ENCODE measurements around the gene EXOC3L1. TPM values are rescaled to one million over a fixed set of nuclear protein-coding genes. Genes with fewer than 3 reads are reported as not detected.

EXOC3L1 gene
- total RNA-seq, 1 experiment from 2014 or later: not detected

- Histone ChIP-seq H3K4me1 (ENCODE audit: low read length) (peaks cover 30% of the 10 kb centered on the region), H3K27ac (ENCODE audit: low read length) (peak overlapping the region; percentile 5; the same call in 1 of the 2 replicates), H3K9ac (ENCODE audit: low read length) (peak overlapping the region; percentile 79), H2AFZ (ENCODE audit: low read length) (peak overlapping the region; percentile 38; the same call in 1 of the 2 replicates), H3K79me2 (ENCODE audit: low read length) (peaks cover 29% of the 10 kb centered on the region), H3K4me2 (ENCODE audit: low read depth, low read length, poor library complexity, severe bottlenecking) (peak overlapping the region; percentile 91), H3K36me3 (ENCODE audit: insufficient read depth, low read length) (peaks cover 9% of the 10 kb centered on the region; the same call in 1 of the 2 replicates), H3K4me3 (ENCODE audit: low read length) (peak overlapping the region; percentile 97), H3K9me2 (replicated peaks; ENCODE audit: insufficient read depth, low read length) (no peaks in the 10 kb centered on the region), H4K20me1 (ENCODE audit: insufficient read depth, low read depth, low read length) (peaks cover 10% of the 10 kb centered on the region; the same call in 1 of the 2 replicates), H3K27me3 (ENCODE audit: low read length) (no peaks in the 10 kb centered on the region), H3K9me3 (ENCODE audit: low read length) (no peaks in the 10 kb centered on the region)
- DNase-seq: no peak
Measured at GRCh38 chr16:67226295-67226803, 36.4 kb upstream of the EXOC3L1 start.

- peaks cover 10% of the 10 kb centered on the region; the same call in 1 of the 2 replicates for H4K20me1 ChIP-seq (ENCODE audit: insufficient read depth, low read depth, low read length)
- H3K4me3 ChIP-seq (ENCODE audit: low read length): no peak overlapping the region
- no peak for DNase-seq
- H3K9me2 ChIP-seq (replicated peaks; ENCODE audit: insufficient read depth, low read length): no peaks in the 10 kb centered on the region
- no peak overlapping the region for H3K4me2 ChIP-seq (ENCODE audit: low read depth, low read length, poor library complexity, severe bottlenecking)
- no peaks in the 10 kb centered on the region for H3K9me3 ChIP-seq (ENCODE audit: low read length)
- H3K9ac ChIP-seq (ENCODE audit: low read length): no peak overlapping the region
- H3K36me3 ChIP-seq (ENCODE audit: insufficient read depth, low read length): peaks cover 4% of the 10 kb centered on the region; the same call in 1 of the 2 replicates
- H3K27ac ChIP-seq (ENCODE audit: low read length): no peak overlapping the region
- peaks cover 27% of the 10 kb centered on the region for H3K79me2 ChIP-seq (ENCODE audit: low read length)
- peaks cover 30% of the 10 kb centered on the region for H3K4me1 ChIP-seq (ENCODE audit: low read length)
- H2AFZ ChIP-seq (ENCODE audit: low read length): no peak overlapping the region
- no peaks in the 10 kb centered on the region for H3K27me3 ChIP-seq (ENCODE audit: low read length)
Measured at GRCh38 chr16:67223992-67224391, 34.1 kb upstream of the EXOC3L1 start.

GRCh38 chr16:67216612-67217490, 26.9 kb upstream of the EXOC3L1 start:
- no peak overlapping the region for H2AFZ ChIP-seq (ENCODE audit: low read length)
- H3K9me3 ChIP-seq (ENCODE audit: low read length): no peaks in the 10 kb centered on the region
- H3K9me2 ChIP-seq (replicated peaks; ENCODE audit: insufficient read depth, low read length): no peaks in the 10 kb centered on the region
- H4K20me1 ChIP-seq (ENCODE audit: insufficient read depth, low read depth, low read length): no peaks in the 10 kb centered on the region
- H3K36me3 ChIP-seq (ENCODE audit: insufficient read depth, low read length): no peaks in the 10 kb centered on the region
- no peaks in the 10 kb centered on the region for H3K27me3 ChIP-seq (ENCODE audit: low read length)
- H3K27ac ChIP-seq (ENCODE audit: low read length): no peak overlapping the region
- H3K4me3 ChIP-seq (ENCODE audit: low read length): no peak overlapping the region
- H3K4me1 ChIP-seq (ENCODE audit: low read length): no peaks in the 10 kb centered on the region
- no peaks in the 10 kb centered on the region for H3K79me2 ChIP-seq (ENCODE audit: low read length)
- no peak overlapping the region for H3K4me2 ChIP-seq (ENCODE audit: low read depth, low read length, poor library complexity, severe bottlenecking)
- H3K9ac ChIP-seq (ENCODE audit: low read length): no peak overlapping the region
- no peak for DNase-seq

GRCh38 chr16:67215706-67216105, 25.8 kb upstream of the EXOC3L1 start:
- H3K4me1 ChIP-seq (ENCODE audit: low read length): no peaks in the 10 kb centered on the region
- no peak overlapping the region for H3K4me2 ChIP-seq (ENCODE audit: low read depth, low read length, poor library complexity, severe bottlenecking)
- no peaks in the 10 kb centered on the region for H4K20me1 ChIP-seq (ENCODE audit: insufficient read depth, low read depth, low read length)
- H3K9ac ChIP-seq (ENCODE audit: low read length): no peak overlapping the region
- H3K36me3 ChIP-seq (ENCODE audit: insufficient read depth, low read length): no peaks in the 10 kb centered on the region
- no peaks in the 10 kb centered on the region for H3K9me2 ChIP-seq (replicated peaks; ENCODE audit: insufficient read depth, low read length)
- no peaks in the 10 kb centered on the region for H3K27me3 ChIP-seq (ENCODE audit: low read length)
- no peak for DNase-seq
- H3K4me3 ChIP-seq (ENCODE audit: low read length): no peak overlapping the region
- no peaks in the 10 kb centered on the region for H3K9me3 ChIP-seq (ENCODE audit: low read length)
- no peaks in the 10 kb centered on the region for H3K79me2 ChIP-seq (ENCODE audit: low read length)
- H2AFZ ChIP-seq (ENCODE audit: low read length): no peak overlapping the region
- H3K27ac ChIP-seq (ENCODE audit: low read length): no peak overlapping the region

- Histone ChIP-seq H4K20me1 (ENCODE audit: insufficient read depth, low read depth, low read length) (peaks cover 4% of the 10 kb centered on the region; the same call in 1 of the 2 replicates), H3K9me3 (ENCODE audit: low read length) (no peaks in the 10 kb centered on the region), H3K4me3 (ENCODE audit: low read length) (no peak overlapping the region), H3K27ac (ENCODE audit: low read length) (no peak overlapping the region), H3K79me2 (ENCODE audit: low read length) (no peaks in the 10 kb centered on the region), H3K36me3 (ENCODE audit: insufficient read depth, low read length) (no peaks in the 10 kb centered on the region), H3K9me2 (replicated peaks; ENCODE audit: insufficient read depth, low read length) (no peaks in the 10 kb centered on the region), H3K9ac (ENCODE audit: low read length) (no peak overlapping the region), H3K4me1 (ENCODE audit: low read length) (no peaks in the 10 kb centered on the region), H3K27me3 (ENCODE audit: low read length) (no peaks in the 10 kb centered on the region), H2AFZ (ENCODE audit: low read length) (no peak overlapping the region), H3K4me2 (ENCODE audit: low read depth, low read length, poor library complexity, severe bottlenecking) (no peak overlapping the region)
- no peak for DNase-seq
Measured at GRCh38 chr16:67213197-67214019, 23.5 kb upstream of the EXOC3L1 start.

DNA sequence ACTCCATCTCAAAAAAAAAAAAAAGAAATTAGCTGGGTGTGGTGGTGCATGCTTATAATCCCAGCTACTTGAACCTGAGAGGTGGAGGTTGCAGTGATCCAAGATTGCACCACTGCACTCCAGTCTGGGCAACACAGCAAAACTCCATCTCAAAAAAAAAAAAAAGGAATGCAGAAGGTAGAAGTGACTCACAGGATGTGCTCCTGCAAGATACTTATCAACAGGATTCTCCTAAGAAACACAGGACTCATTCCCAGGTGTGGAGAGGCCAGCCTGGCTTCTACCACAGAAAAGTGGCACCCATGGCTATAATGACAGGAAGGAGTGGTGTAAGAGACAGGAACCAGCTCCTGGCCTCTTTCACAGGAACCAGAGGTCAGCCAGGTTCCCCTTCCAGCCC, 22.8 kb upstream of the EXOC3L1 start:
- no peak overlapping the region for H3K4me3 ChIP-seq (ENCODE audit: low read length)
- H4K20me1 ChIP-seq (ENCODE audit: insufficient read depth, low read depth, low read length): peaks cover 4% of the 10 kb centered on the region; the same call in 1 of the 2 replicates
- H3K27ac ChIP-seq (ENCODE audit: low read length): no peak overlapping the region
- H3K27me3 ChIP-seq (ENCODE audit: low read length): no peaks in the 10 kb centered on the region
- no peak overlapping the region for H3K4me2 ChIP-seq (ENCODE audit: low read depth, low read length, poor library complexity, severe bottlenecking)
- no peaks in the 10 kb centered on the region for H3K79me2 ChIP-seq (ENCODE audit: low read length)
- no peaks in the 10 kb centered on the region for H3K9me3 ChIP-seq (ENCODE audit: low read length)
- no peak overlapping the region for H2AFZ ChIP-seq (ENCODE audit: low read length)
- no peak overlapping the region for H3K9ac ChIP-seq (ENCODE audit: low read length)
- no peak for DNase-seq
- no peaks in the 10 kb centered on the region for H3K4me1 ChIP-seq (ENCODE audit: low read length)
- H3K36me3 ChIP-seq (ENCODE audit: insufficient read depth, low read length): no peaks in the 10 kb centered on the region
- no peaks in the 10 kb centered on the region for H3K9me2 ChIP-seq (replicated peaks; ENCODE audit: insufficient read depth, low read length)

GRCh38 chr16:67211674-67212073, 21.7 kb upstream of the EXOC3L1 start:
- no peaks in the 10 kb centered on the region for H3K9me2 ChIP-seq (replicated peaks; ENCODE audit: insufficient read depth, low read length)
- H3K4me2 ChIP-seq (ENCODE audit: low read depth, low read length, poor library complexity, severe bottlenecking): no peak overlapping the region
- no peak overlapping the region for H3K9ac ChIP-seq (ENCODE audit: low read length)
- no peak for DNase-seq
- no peak overlapping the region for H3K4me3 ChIP-seq (ENCODE audit: low read length)
- no peak overlapping the region for H3K27ac ChIP-seq (ENCODE audit: low read length)
- H3K4me1 ChIP-seq (ENCODE audit: low read length): no peaks in the 10 kb centered on the region
- H3K36me3 ChIP-seq (ENCODE audit: insufficient read depth, low read length): no peaks in the 10 kb centered on the region
- H2AFZ ChIP-seq (ENCODE audit: low read length): no peak overlapping the region
- H3K79me2 ChIP-seq (ENCODE audit: low read length): no peaks in the 10 kb centered on the region
- no peaks in the 10 kb centered on the region for H3K9me3 ChIP-seq (ENCODE audit: low read length)
- H4K20me1 ChIP-seq (ENCODE audit: insufficient read depth, low read depth, low read length): peaks cover 4% of the 10 kb centered on the region; the same call in 1 of the 2 replicates
- no peaks in the 10 kb centered on the region for H3K27me3 ChIP-seq (ENCODE audit: low read length)
